B cell (primary cell): ENCODE data around the gene ARHGAP19. TPM values are rescaled to one million over a fixed set of nuclear protein-coding genes. Genes with fewer than 3 reads are reported as not detected.

Experiments used
- ATAC-seq: fragments of 200-7000 bp; cut with Tn5 transposase; one replicate; pipeline ENCODE4 v1.10.0; 2021; ENCODE audit warnings: low read depth, mild to moderate bottlenecking, moderate number of reproducible peaks, moderate library complexity
- CTCF ChIA-PET: fragments of 350-600 bp; sonication (Branson Sonifier 250); formaldehyde crosslinking; loops from one replicate; lab custom pipeline; 2021; ENCODE audit warnings: antibody characterized with exemption, inconsistent platforms; lab: Charles Lee
- POLR2A ChIA-PET: fragments of 350-600 bp; sonication (Branson Sonifier 250); formaldehyde crosslinking; loops from one replicate; lab custom pipeline; 2021; ENCODE audit warnings: antibody characterized with exemption; lab: Charles Lee
- DNase-seq: peaks from one replicate; pipeline ENCODE4 v3.0.0; 2013
- H2AFZ ChIP-seq: 2 replicates; pipeline ENCODE4 v1.6.1; 2012; ENCODE audit warnings: mild to moderate bottlenecking, low read depth, low read length; ENCODE audit not compliant: insufficient read depth, poor library complexity, severe bottlenecking
- H3K27ac ChIP-seq, 2 donors: 1 replicate in 1 of 2; 2 replicates in 1 of 2; pipeline ENCODE4 v1.5.1; 2012 to 2013; ENCODE audit warnings: low read length in 2 of 2, mild to moderate bottlenecking in 2 of 2, moderate library complexity in 1 of 2
- H3K27me3 ChIP-seq, 4 experiments: fragments of 200-600 bp in 1 of 4; sonication (generic) in 1 of 4; replicated peaks in 1 of 4; 1 replicate in 2 of 4; 2 replicates in 2 of 4; pipeline versions ENCODE4 v1.6.1 to v1.7.0; 2013 to 2016; ENCODE audit warnings: low read length in 3 of 4, mild to moderate bottlenecking in 2 of 4, mixed read lengths in 1 of 4, moderate library complexity in 1 of 4; ENCODE audit not compliant: insufficient read depth in 4 of 4, control insufficient read depth in 3 of 4; ENCODE audit errors: control extremely low read depth in 1 of 4
- H3K36me3 ChIP-seq, 2 experiments: replicated peaks in 1 of 2; 1 replicate in 1 of 2; 2 replicates in 1 of 2; pipeline versions ENCODE4 v1.6.1 to v1.7.1; 2013; ENCODE audit warnings: low read length in 1 of 2; ENCODE audit not compliant: insufficient read depth in 2 of 2, control insufficient read depth in 1 of 2; ENCODE audit errors: control extremely low read depth in 1 of 2, extremely low read depth in 1 of 2
- H3K4me1 ChIP-seq, 2 donors: fragments of 200-600 bp in 1 of 2; sonication (generic) in 1 of 2; 1 replicate in 1 of 2; 2 replicates in 1 of 2; pipeline versions ENCODE4 v1.5.1 to v1.6.1; 2013 to 2017; ENCODE audit warnings: low read length in 2 of 2; ENCODE audit not compliant: control insufficient read depth in 2 of 2, insufficient read depth in 2 of 2
- H3K4me2 ChIP-seq: replicated peaks from 2 replicates; pipeline ENCODE3; 2012; ENCODE audit warnings: mild to moderate bottlenecking, low read depth, low read length; ENCODE audit not compliant: poor library complexity, severe bottlenecking
- H3K4me3 ChIP-seq, 5 experiments: fragments of 200-600 bp in 1 of 5; sonication (generic) in 1 of 5; 1 replicate in 3 of 5; 2 replicates in 2 of 5; pipeline versions ENCODE4 v1.5.1 to v1.7.0; 2011 to 2016; ENCODE audit warnings: low read length in 4 of 5, mild to moderate bottlenecking in 4 of 5, low read depth in 2 of 5, control low read depth in 1 of 5, moderate library complexity in 1 of 5; ENCODE audit not compliant: insufficient read depth in 1 of 5; ENCODE audit errors: control extremely low read depth in 1 of 5, extremely low read depth in 1 of 5
- H3K79me2 ChIP-seq: fragments of 200-600 bp; sonication (generic); one replicate; pipeline ENCODE4 v1.6.0; 2016; ENCODE audit warnings: low read length; ENCODE audit not compliant: control insufficient read depth, insufficient read depth
- H3K9ac ChIP-seq: fragments of 200-600 bp; sonication (generic); 2 replicates; pipeline ENCODE4 v1.6.1; 2017; ENCODE audit warnings: mild to moderate bottlenecking, low read length, moderate library complexity
- H3K9me3 ChIP-seq, 3 donors: one replicate each; pipeline versions ENCODE4 v1.6.1 to v1.7.1; 2013; ENCODE audit warnings: low read length in 2 of 3; ENCODE audit not compliant: control insufficient read depth in 2 of 3, insufficient read depth in 1 of 3; ENCODE audit errors: control extremely low read depth in 1 of 3
- H4K20me1 ChIP-seq: 2 replicates; pipeline ENCODE4 v1.6.0; 2012; ENCODE audit warnings: mild to moderate bottlenecking, low read length; ENCODE audit not compliant: insufficient read depth, control insufficient read depth, poor library complexity, severe bottlenecking
- H3K27ac Mint-ChIP-seq: one replicate; pipeline ENCODE4 v1.8.0; 2021; ENCODE audit warnings: mixed read lengths
- H3K27me3 Mint-ChIP-seq: one replicate; pipeline ENCODE4 v1.8.0; 2021; ENCODE audit warnings: mixed read lengths
- H3K4me1 Mint-ChIP-seq: one replicate; pipeline ENCODE4 v1.8.0; 2021; ENCODE audit warnings: mixed read lengths
- H3K4me3 Mint-ChIP-seq: one replicate; pipeline ENCODE4 v1.8.0; 2021; ENCODE audit warnings: mixed read lengths
- H3K9me3 Mint-ChIP-seq: one replicate; pipeline ENCODE4 v1.8.0; 2022; ENCODE audit warnings: mixed read lengths; ENCODE audit not compliant: insufficient read depth
- EZH2 ChIP-seq: IDR thresholded peaks from 2 replicates; pipeline ENCODE4 v1.6.1; 2012; ENCODE audit warnings: borderline replicate concordance, low read depth, mild to moderate bottlenecking, moderate library complexity, low read length; ENCODE audit not compliant: insufficient read depth, poor library complexity, severe bottlenecking
- WGBS: methylation state at CpG from one replicate; pipeline ENCODE4 v1.1.5; 2013; ENCODE audit warnings: missing lambda C conversion rate; ENCODE audit not compliant: insufficient coverage; 5-methylcytosine and 5-hydroxymethylcytosine counted together
- intact Hi-C: fragments of 100-400 bp; cut with micrococcal nuclease; formaldehyde crosslinking; loops from one replicate; pipeline ENCODE4 v1.10.0; 2022
- polyA plus RNA-seq: library from polyadenylated mRNA; depleted of rRNA; stranded (reverse); fragments of >200 nt; gene quantifications from 2 replicates; pipeline ENCODE4 v1.2.3, GENCODE V29; 2012
- total RNA-seq, 2 donors: library from RNA; stranded (reverse); fragments of 120-200 nt in 1 of 2; gene quantifications; 1 replicate in 1 of 2; 2 replicates in 1 of 2; pipeline versions ENCODE4 v1.2.3 to v1.2.4, GENCODE V29; 2013 to 2022
- TF ChIP-seq, protein P1 (sequence below): fragments of 200-600 bp; IDR thresholded peaks from one replicate; pipeline ENCODE4 v1.8.0; 2022; ENCODE audit warnings: antibody characterized with exemption, mild to moderate bottlenecking

The ARHGAP19 gene
- total and polyA plus RNA-seq, 2 donors (not counting 1 experiment from before 2014, with no cell fraction given) = 6.4 to 22.5 TPM

- no peaks in the 10 kb centered on the region for H3K9me3 ChIP-seq
- no peak overlapping the region for H3K4me3 Mint-ChIP-seq
- TF ChIP-seq EZH2 = no peak
- TF ChIP-seq, protein P1, sequence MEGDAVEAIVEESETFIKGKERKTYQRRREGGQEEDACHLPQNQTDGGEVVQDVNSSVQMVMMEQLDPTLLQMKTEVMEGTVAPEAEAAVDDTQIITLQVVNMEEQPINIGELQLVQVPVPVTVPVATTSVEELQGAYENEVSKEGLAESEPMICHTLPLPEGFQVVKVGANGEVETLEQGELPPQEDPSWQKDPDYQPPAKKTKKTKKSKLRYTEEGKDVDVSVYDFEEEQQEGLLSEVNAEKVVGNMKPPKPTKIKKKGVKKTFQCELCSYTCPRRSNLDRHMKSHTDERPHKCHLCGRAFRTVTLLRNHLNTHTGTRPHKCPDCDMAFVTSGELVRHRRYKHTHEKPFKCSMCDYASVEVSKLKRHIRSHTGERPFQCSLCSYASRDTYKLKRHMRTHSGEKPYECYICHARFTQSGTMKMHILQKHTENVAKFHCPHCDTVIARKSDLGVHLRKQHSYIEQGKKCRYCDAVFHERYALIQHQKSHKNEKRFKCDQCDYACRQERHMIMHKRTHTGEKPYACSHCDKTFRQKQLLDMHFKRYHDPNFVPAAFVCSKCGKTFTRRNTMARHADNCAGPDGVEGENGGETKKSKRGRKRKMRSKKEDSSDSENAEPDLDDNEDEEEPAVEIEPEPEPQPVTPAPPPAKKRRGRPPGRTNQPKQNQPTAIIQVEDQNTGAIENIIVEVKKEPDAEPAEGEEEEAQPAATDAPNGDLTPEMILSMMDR = no peak
- no peaks in the 10 kb centered on the region for H3K4me1 ChIP-seq
- peaks cover 0 to 6% of the 10 kb centered on the region in 2 experiments for H3K36me3 ChIP-seq
- DNase-seq (no peak), ATAC-seq (no peak)
- ChIA-PET CTCF (interaction anchor here (0.9 to 3.8 kb wide), 8 partner anchors 9 to 180 kb away, joined by 3 to 17 read pairs (median 4); no protein-coding TSS in a partner anchor), POLR2A (no interaction called here)
- H3K27ac ChIP-seq = no peak overlapping the region
- no peaks in the 10 kb centered on the region for H3K79me2 ChIP-seq
- H3K27me3 ChIP-seq = no peaks in the 10 kb centered on the region
- no peaks in the 10 kb centered on the region for H3K4me1 Mint-ChIP-seq
- no CpG with 5 or more reads among the region's 3 CpGs for WGBS
- no peaks in the 10 kb centered on the region for H3K9me3 Mint-ChIP-seq
- no peak overlapping the region for H2AFZ ChIP-seq
- H4K20me1 ChIP-seq = no peaks in the 10 kb centered on the region
- H3K4me2 ChIP-seq = no peak overlapping the region
- H3K27me3 Mint-ChIP-seq = no peaks in the 10 kb centered on the region
- no peak overlapping the region for H3K9ac ChIP-seq
- no peak overlapping the region for H3K27ac Mint-ChIP-seq
- intact Hi-C loops = no loop called here
- no peak overlapping the region for H3K4me3 ChIP-seq
Measured at GRCh38 chr10:97217299-97217698, 75.1 kb downstream of the ARHGAP19 start.

DNA sequence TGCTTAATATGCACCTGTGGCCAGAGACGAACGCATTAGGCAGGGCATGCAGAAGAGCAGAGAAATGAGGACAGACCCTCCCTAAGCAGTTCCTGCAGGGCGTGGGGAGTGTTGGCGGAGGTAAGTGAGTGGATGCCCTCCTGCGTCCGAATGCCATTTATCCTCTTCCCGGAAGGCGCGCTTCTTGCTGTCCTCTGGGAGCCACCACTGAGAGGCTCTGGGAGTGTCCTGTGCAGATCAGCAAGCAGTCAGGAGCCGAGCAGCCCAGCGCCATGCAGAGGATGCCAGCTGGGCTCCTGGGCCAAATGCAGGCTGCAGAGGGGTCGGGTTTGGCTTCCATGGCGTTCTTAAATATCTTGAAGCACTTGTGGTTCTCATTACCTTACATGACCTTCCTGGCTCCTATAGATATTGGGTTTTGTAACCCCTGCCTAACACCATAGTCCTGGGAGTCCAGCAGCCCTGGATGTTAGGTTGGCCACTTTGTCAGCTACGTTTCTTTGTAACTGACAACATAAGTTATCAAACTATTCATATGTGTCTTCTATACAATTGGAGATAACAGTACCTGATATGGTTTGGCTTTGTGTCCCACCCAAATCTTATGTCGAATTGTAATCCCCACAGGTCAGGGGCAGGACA lies 76.7 kb downstream of the ARHGAP19 start:
- H3K4me1 Mint-ChIP-seq = no peaks in the 10 kb centered on the region
- no peaks in the 10 kb centered on the region for H3K27me3 Mint-ChIP-seq
- no peak overlapping the region for H3K27ac Mint-ChIP-seq
- H3K4me1 ChIP-seq = no peaks in the 10 kb centered on the region
- TF ChIP-seq, protein P1 = no peak
- no peak for TF ChIP-seq EZH2
- no peaks in the 10 kb centered on the region for H3K79me2 ChIP-seq
- WGBS = 95% methylated on average over 12 of the region's 15 CpGs
- ChIA-PET CTCF (interaction anchor here (3.2 to 12.7 kb wide), 3 partner anchors 20 to 143 kb away, joined by 12 to 412 read pairs (median 17); no protein-coding TSS in a partner anchor), POLR2A (no interaction called here)
- DNase-seq (no peak), ATAC-seq (no peak)
- H2AFZ ChIP-seq = no peak overlapping the region
- intact Hi-C loops = no loop called here
- H3K9me3 Mint-ChIP-seq = no peaks in the 10 kb centered on the region
- H3K27ac ChIP-seq = no peak overlapping the region
- no peaks in the 10 kb centered on the region for H3K27me3 ChIP-seq
- H3K4me3 Mint-ChIP-seq = no peak overlapping the region
- H3K9me3 ChIP-seq = no peaks in the 10 kb centered on the region
- no peak overlapping the region for H3K4me2 ChIP-seq
- H3K36me3 ChIP-seq = peaks cover 0 to 5% of the 10 kb centered on the region in 2 experiments
- no peak overlapping the region for H3K4me3 ChIP-seq
- no peaks in the 10 kb centered on the region for H4K20me1 ChIP-seq
- H3K9ac ChIP-seq = no peak overlapping the region
